Stimulated activated CD4-positive, alpha-beta T cell treated with anti-CD3 and anti-CD28 coated beads, Interleukin-1b, Interleukin-23, amount 100 ng/mL, for 4 hours (primary cell): ENCODE measurements around the gene KIAA0040.

ENCODE experiments used
- DNase-seq, 2 donors: peaks; one replicate each; pipeline ENCODE4 v3.0.0-alpha.2; 2020; ENCODE audit warnings: low read depth in 2 of 2

Gene KIAA0040

GRCh38 chr1:175200678-175201521 lies 8.3 kb upstream of the KIAA0040 start:
- DNase-seq, result no peak

- no peak for DNase-seq
Observed at GRCh38 chr1:175198332-175198731, 5.8 kb upstream of the KIAA0040 start.

GRCh38 chr1:175197531-175197930 lies 5.0 kb upstream of the KIAA0040 start:
- no peak for DNase-seq

GRCh38 chr1:175195798-175196197 lies 3.2 kb upstream of the KIAA0040 start:
- no peak for DNase-seq

- no peak for DNase-seq
Observed at GRCh38 chr1:175195281-175195680, 2.7 kb upstream of the KIAA0040 start.

- no peak for DNase-seq
Observed at GRCh38 chr1:175193527-175193910, 943 bp upstream of the KIAA0040 start.

GRCh38 chr1:175192111-175192629 lies 406 bp downstream of the KIAA0040 start:
- DNase-seq, result peak in 1 of 2 donors; percentile 10

- DNase-seq, result peak in 1 of 2 donors; percentile 4
Observed at GRCh38 chr1:175191659-175192058, 917 bp downstream of the KIAA0040 start.

- DNase-seq, result peak; percentile 26 to 45
Observed at GRCh38 chr1:175188936-175189335, 3.6 kb downstream of the KIAA0040 start.

GRCh38 chr1:175186433-175187160 lies 6.0 kb downstream of the KIAA0040 start:
- no peak for DNase-seq

GRCh38 chr1:175185903-175186302 lies 6.7 kb downstream of the KIAA0040 start:
- no peak for DNase-seq

- DNase-seq, result no peak
Observed at GRCh38 chr1:175183586-175183985, 9.0 kb downstream of the KIAA0040 start.

- no peak for DNase-seq
Observed at GRCh38 chr1:175182201-175182746, 10.3 kb downstream of the KIAA0040 start.

GRCh38 chr1:175179837-175180590 lies 12.6 kb downstream of the KIAA0040 start:
- DNase-seq, result no peak

GRCh38 chr1:175178456-175178855 lies 14.1 kb downstream of the KIAA0040 start:
- DNase-seq, result no peak

GRCh38 chr1:175178056-175178455 lies 14.5 kb downstream of the KIAA0040 start:
- DNase-seq, result no peak

GRCh38 chr1:175176246-175176645 lies 16.3 kb downstream of the KIAA0040 start:
- no peak for DNase-seq

GRCh38 chr1:175174309-175175102 lies 18.1 kb downstream of the KIAA0040 start:
- DNase-seq, result no peak

- no peak for DNase-seq
Observed at GRCh38 chr1:175173531-175173930, 19.0 kb downstream of the KIAA0040 start.

GRCh38 chr1:175172503-175172902 lies 20.1 kb downstream of the KIAA0040 start:
- DNase-seq, result no peak
